Measurements from ENCODE around the gene RASGRP4. TPM values are rescaled to one million over a fixed set of nuclear protein-coding genes. Genes with fewer than 3 reads are reported as not detected.

Gene RASGRP4
- total RNA-seq, 1 donor = 19.3 TPM

DNA sequence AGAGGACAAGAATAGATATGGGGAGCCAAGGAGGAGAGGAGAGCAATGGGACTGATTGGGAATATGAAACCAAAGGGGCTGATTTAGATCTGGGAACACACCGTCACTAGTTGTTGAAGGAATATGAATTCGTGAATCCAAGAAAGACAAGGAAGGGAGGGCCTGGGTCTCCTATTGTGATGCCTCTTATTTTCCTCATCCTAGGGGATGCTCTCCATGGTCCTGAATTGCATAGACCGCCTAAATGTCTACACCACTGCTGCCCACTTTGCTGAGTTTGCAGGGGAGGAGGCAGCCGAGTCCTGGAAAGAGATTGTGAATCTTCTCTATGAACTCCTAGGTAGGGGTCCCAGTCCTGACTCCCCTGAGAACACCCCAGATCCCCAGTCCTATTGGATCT is 29.0 kb upstream of the RASGRP4 start:
- Histone ChIP-seq H3K4me3 (ENCODE audit: low read length) (no peak overlapping the region), H3K9me3 (ENCODE audit: low read depth, low read length) (no peaks in the 10 kb centered on the region), H3K27me3 (ENCODE audit: insufficient read depth, low read length) (no peaks in the 10 kb centered on the region)

DNA sequence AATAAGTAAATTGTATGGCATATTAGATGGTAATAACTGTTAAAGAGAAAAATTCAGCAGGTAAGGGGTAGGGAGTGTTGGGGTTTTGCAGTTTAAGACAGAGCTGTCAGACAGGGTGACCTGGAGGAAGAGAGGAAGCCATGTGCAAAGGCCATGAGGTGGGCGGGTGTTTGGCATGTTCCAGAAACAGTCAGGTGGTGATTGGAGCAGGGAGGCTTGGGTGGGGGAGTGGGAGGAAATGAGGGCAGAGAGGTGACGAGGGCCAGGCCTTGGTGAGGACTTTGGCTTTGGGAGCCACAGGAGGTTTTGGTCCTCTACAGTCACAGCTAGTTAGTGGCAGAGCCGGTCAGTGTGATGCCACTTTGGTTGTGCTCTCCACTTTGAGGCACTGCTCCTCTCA is 27.6 kb upstream of the RASGRP4 start:
- Histone ChIP-seq H3K27me3 (ENCODE audit: insufficient read depth, low read length) (no peaks in the 10 kb centered on the region), H3K9me3 (ENCODE audit: low read depth, low read length) (no peaks in the 10 kb centered on the region), H3K4me1 (ENCODE audit: insufficient read depth, low read length) (no peaks in the 10 kb centered on the region), H3K4me3 (ENCODE audit: low read length) (no peak overlapping the region)

More for the DNA sequence above, 29.0 kb upstream of the RASGRP4 start:
- no peaks in the 10 kb centered on the region for H3K4me1 ChIP-seq (ENCODE audit: insufficient read depth, low read length)

DNA sequence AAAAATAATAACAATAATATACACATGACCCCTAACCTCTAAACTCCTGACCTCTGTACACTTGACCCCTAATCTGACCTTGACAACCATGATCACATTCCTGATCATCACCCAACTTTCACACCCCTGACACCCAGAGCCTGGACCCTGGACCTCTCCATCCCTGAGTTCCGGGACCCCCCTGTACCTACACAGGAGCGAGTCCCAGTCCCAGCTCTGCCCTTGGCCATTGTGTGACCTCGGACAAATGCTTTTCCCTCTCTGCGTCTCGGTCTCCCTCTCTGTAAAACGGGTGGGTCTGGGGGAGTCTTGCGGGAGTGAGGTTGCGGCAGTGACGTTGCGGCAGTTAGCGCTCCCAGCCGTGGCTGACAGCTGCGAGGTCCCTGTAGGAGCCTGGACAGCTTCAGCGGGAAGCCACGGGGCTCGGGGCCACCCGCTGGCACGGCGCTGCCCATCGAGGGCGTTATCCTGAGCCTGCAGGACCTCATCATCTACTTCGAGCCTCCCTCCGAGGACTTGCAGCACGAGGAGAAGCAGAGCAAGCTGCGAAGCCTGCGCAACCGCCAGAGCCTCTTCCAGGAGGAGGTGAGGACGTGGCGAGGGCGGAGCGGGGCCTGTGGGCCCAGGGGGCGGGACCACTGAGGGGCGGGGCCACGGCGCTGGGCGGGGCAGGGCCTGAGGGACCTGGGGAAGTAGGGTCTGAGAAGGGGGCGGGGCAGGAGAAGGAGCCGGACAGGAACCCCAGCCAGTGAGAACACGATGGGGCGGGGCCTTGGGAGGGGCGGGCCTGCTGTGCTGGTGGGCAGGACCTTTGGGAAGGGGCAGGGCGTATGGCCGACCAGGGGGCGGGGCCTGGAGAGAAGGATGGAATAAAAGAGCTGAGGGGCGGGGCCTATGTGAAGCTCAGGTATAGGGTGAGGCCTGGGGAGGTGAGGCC is 26.7 kb upstream of the RASGRP4 start:
- no peaks in the 10 kb centered on the region for H3K9me3 ChIP-seq (ENCODE audit: low read depth, low read length)
- H3K4me3 ChIP-seq (ENCODE audit: low read length) = no peak overlapping the region
- no peaks in the 10 kb centered on the region for H3K27me3 ChIP-seq (ENCODE audit: insufficient read depth, low read length)
- no peaks in the 10 kb centered on the region for H3K4me1 ChIP-seq (ENCODE audit: insufficient read depth, low read length)

DNA sequence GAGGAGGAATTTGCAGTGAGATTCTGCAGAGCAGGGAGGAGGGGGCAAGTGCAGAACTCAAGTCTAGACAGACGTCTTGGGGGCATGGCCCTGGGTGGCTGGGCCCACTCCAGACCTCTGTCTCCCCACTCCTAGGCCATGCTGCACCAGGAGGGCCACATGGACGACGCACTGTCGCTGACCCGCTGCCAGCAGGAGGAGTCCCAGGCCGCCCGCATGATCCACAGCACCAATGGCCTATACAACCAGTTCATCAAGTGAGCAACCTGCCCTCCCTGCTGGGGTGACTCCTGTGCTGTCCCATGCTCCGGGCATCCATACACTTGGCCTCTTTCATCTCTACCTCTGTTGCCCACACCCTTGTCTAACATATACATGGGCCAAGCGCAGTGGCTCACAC is 25.6 kb upstream of the RASGRP4 start:
- Histone ChIP-seq H3K9me3 (ENCODE audit: low read depth, low read length) (no peaks in the 10 kb centered on the region), H3K27me3 (ENCODE audit: insufficient read depth, low read length) (no peaks in the 10 kb centered on the region), H3K4me1 (ENCODE audit: insufficient read depth, low read length) (no peaks in the 10 kb centered on the region), H3K4me3 (ENCODE audit: low read length) (no peak overlapping the region)

DNA sequence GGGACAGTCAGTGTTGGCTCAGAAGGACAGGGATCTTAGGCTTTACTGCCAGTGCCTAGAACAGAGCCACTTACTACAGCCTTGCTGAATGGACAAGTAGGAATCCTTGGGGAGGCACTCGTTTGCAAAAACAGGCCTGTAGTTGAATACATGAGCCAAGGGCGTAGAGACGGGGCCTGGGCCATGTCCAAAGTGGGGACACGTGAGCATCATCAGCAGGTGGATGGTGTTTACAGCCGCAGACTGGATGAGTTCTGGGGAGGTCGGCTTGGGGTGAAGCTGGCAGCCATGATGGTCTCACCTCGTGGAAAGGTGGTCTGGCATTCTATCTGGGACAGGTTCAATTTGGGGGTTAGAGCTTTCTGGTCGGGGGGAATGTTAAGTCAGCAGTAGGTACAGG is 25.0 kb upstream of the RASGRP4 start:
- H3K27me3 ChIP-seq (ENCODE audit: insufficient read depth, low read length) = no peaks in the 10 kb centered on the region

DNA sequence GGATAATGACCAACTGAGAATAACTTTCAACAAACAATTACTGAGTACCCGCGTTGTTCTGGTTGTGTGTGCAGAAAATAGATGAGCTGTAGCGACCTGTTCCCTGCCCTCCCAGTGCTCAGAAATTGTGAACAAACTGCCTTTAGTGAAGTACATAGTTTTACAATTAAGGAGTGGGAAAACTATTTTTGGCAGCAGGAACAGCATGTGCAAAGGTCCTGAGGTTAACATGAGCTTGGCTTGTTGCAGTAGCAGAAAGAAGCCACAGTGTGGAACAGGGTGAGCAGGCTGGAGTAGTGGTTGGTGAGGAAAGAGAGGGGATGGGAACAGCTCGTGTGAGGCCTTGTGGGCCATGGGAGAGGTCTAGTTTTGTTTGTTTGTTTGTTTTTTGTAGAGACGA is 23.5 kb upstream of the RASGRP4 start:
- no peaks in the 10 kb centered on the region for H3K9me3 ChIP-seq (ENCODE audit: low read depth, low read length)
- H3K4me3 ChIP-seq (ENCODE audit: low read length) = no peak overlapping the region
- H3K27me3 ChIP-seq (ENCODE audit: insufficient read depth, low read length) = no peaks in the 10 kb centered on the region
- no peaks in the 10 kb centered on the region for H3K4me1 ChIP-seq (ENCODE audit: insufficient read depth, low read length)

More for the DNA sequence above, 25.0 kb upstream of the RASGRP4 start:
- Histone ChIP-seq H3K4me1 (ENCODE audit: insufficient read depth, low read length) (no peaks in the 10 kb centered on the region), H3K9me3 (ENCODE audit: low read depth, low read length) (no peaks in the 10 kb centered on the region), H3K4me3 (ENCODE audit: low read length) (no peak overlapping the region)

DNA sequence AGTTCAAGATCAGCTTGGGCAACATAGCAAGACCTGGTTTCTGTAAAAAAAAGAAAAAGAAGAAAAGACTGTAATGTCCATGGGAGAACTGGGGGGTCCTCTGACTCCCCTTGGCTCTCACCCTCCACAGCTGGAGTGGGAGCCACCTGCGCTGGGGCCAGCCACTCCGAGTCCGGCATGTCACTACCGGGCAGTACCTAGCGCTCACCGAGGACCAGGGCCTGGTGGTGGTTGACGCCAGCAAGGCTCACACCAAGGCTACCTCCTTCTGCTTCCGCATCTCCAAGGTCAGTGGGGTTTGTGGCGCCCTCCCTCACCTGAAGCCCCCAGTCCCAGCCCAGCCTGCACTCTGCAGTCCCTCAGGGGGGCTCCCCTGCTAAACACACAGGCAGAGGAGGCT is 22.2 kb upstream of the RASGRP4 start:
- Histone ChIP-seq H3K4me1 (ENCODE audit: insufficient read depth, low read length) (no peaks in the 10 kb centered on the region), H3K4me3 (ENCODE audit: low read length) (no peak overlapping the region), H3K9me3 (ENCODE audit: low read depth, low read length) (no peaks in the 10 kb centered on the region), H3K27me3 (ENCODE audit: insufficient read depth, low read length) (no peaks in the 10 kb centered on the region)

DNA sequence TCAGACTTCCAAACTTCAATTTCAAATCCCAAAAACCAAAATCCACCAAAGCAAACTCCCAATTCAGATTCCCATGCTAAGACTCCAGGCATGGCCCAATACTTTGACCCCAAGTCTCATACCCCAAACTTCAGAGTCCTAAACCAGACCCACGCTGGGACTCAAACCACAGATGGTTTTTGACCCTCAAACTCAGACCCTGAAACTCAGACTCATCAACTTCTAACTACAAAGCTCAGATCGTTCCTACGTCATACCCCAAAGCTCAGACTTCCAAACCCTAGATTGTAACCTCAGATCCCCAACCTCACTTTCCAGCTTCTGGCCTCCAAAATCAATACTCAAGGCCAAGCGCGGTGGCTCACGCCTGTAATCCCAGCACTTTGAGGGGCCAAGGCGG is 19.3 kb upstream of the RASGRP4 start:
- no peaks in the 10 kb centered on the region for H3K9me3 ChIP-seq (ENCODE audit: low read depth, low read length)
- no peak overlapping the region for H3K4me3 ChIP-seq (ENCODE audit: low read length)
- no peaks in the 10 kb centered on the region for H3K4me1 ChIP-seq (ENCODE audit: insufficient read depth, low read length)
- no peaks in the 10 kb centered on the region for H3K27me3 ChIP-seq (ENCODE audit: insufficient read depth, low read length)

DNA sequence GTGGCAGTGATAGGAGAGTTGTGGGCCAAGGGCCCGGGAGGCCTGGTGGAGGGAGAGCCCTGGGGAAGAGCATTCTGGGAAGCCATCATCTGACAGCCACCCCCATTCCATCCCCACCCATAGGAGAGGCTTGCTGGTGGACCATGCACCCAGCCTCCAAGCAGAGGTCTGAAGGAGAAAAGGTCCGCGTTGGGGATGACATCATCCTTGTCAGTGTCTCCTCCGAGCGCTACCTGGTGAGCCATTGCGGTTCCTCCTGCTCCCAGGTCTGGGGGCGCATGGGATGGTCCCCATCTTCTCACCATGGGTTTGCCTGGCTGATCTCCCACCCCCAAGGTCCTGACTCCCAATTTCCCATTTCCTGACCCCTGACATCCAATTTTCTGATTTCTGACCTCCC is 18.0 kb upstream of the RASGRP4 start:
- Histone ChIP-seq H3K4me3 (ENCODE audit: low read length) (no peak overlapping the region), H3K27me3 (ENCODE audit: insufficient read depth, low read length) (no peaks in the 10 kb centered on the region), H3K9me3 (ENCODE audit: low read depth, low read length) (no peaks in the 10 kb centered on the region), H3K4me1 (ENCODE audit: insufficient read depth, low read length) (no peaks in the 10 kb centered on the region)

DNA sequence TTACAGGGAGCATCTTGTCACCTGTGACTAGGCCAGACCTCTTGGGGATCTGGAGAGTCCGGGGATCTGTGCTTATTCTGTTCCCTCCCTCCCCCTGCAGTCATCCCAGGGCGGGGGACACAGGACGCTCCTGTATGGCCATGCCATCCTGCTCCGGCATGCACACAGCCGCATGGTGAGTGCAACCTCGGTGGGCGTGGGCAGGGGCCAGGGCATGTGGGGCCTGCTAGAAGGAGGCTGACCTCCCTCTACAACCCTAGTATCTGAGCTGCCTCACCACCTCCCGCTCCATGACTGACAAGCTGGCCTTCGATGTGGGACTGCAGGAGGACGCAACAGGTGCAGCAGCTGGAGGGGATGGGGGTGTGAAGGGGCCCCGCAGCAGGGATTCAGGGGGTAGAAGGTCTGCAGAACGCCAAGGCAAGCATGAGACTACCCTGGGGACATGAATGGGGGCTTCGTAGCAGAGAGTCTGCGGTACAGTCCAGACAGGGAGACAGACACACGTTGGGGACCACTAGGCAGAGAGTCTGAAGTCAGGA is 17.5 kb upstream of the RASGRP4 start:
- Histone ChIP-seq H3K9me3 (ENCODE audit: low read depth, low read length) (no peaks in the 10 kb centered on the region), H3K27me3 (ENCODE audit: insufficient read depth, low read length) (no peaks in the 10 kb centered on the region), H3K4me3 (ENCODE audit: low read length) (no peak overlapping the region), H3K4me1 (ENCODE audit: insufficient read depth, low read length) (no peaks in the 10 kb centered on the region)

DNA sequence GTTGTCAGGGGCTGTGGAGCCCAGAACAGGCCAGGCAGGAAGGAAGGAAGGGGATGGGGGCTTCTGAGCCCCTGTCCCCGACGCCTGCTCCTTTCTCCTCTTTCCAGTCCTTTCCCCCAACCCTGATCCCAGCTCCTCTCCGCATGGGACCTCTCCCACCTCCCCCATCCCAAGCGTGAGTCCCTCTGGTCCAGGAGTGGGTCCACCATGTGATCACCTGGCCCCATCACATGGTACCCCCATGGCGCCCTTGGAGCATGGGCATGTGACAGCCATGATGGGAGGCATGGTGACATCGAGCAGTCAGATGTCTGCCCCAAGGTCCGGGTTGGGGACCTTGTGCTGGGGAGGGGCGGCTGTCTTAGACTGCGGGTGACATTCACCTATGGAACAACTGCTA is 16.7 kb upstream of the RASGRP4 start:
- Histone ChIP-seq H3K27me3 (ENCODE audit: insufficient read depth, low read length) (no peaks in the 10 kb centered on the region), H3K4me3 (ENCODE audit: low read length) (no peak overlapping the region), H3K9me3 (ENCODE audit: low read depth, low read length) (no peaks in the 10 kb centered on the region), H3K4me1 (ENCODE audit: insufficient read depth, low read length) (no peaks in the 10 kb centered on the region)

DNA sequence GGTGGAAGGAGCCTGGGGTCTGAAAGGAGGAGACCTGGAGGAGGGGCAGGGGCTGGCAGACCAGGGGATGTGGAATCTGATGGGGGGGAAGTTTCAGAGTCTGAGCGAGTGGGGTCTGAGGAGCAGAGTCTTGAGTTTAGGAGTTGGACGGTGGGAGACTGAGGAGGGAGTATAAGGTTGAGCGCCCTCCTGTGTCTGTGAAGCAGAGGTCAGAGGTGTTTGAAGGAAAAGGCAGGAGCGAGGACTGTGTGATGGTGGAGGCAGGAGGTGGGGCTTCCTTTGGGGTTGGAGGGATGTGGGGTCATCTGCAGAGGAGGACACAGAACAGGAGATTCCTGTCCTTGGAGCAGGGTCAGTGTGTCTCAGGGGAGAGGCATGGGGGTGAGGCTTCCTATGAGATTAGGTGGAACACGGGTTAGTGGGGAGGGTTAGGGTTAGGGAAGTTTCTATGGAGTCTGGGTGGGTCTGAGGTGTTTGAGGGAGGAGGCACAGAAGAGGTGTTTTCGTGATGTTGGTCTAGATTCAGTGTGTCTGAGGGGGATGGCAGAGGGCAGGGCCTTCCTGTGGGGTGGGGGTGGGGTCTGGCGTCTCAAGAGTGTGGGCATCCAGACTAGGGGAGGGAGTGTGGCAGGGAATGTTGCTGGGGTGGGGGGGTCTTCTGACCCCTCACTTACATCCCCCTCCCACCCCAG is 15.8 kb upstream of the RASGRP4 start:
- no peaks in the 10 kb centered on the region for H3K4me1 ChIP-seq (ENCODE audit: insufficient read depth, low read length)
- no peaks in the 10 kb centered on the region for H3K9me3 ChIP-seq (ENCODE audit: low read depth, low read length)
- H3K4me3 ChIP-seq (ENCODE audit: low read length) = no peak overlapping the region
- H3K27me3 ChIP-seq (ENCODE audit: insufficient read depth, low read length) = no peaks in the 10 kb centered on the region

DNA sequence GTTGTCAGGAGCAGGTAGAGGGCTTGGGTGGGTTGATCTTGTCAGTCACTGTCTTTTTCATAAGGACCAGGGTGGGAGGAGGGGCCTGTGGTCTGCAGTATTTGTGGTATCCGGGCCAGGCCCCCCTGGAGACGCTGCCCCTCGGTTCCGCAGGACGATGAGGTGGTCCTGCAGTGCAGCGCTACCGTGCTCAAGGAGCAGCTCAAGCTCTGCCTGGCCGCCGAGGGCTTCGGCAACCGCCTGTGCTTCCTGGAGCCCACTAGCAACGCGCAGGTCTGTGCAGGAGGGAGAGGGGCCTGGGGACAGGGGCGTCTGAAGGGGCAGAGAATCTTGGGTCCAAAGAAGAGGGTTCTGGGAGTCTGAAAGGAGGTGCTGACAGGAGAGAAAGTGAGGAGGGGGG is 14.6 kb upstream of the RASGRP4 start:
- H3K4me3 ChIP-seq (ENCODE audit: low read length) = no peak overlapping the region
- H3K9me3 ChIP-seq (ENCODE audit: low read depth, low read length) = no peaks in the 10 kb centered on the region
- no peaks in the 10 kb centered on the region for H3K4me1 ChIP-seq (ENCODE audit: insufficient read depth, low read length)
- H3K27me3 ChIP-seq (ENCODE audit: insufficient read depth, low read length) = no peaks in the 10 kb centered on the region

DNA sequence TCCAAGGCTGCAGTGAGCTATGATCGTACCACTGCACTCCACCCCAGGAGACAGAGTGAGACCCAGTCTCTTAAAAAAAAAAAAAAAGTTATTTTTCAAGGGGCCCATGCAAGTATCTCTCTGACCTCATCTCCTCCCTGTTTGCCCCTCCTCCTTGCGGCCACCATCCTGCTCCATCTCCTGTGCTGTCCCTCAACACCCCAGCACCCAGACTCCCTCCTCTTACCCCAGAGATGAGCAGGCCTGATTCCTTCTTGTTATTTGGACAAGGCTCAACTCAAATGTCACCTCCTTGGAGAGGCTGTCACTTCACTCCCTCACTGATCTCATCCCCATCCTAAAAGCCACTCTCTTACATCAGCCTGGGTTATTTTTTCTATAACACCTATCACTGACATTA is 11.9 kb upstream of the RASGRP4 start:
- Histone ChIP-seq H3K27me3 (ENCODE audit: insufficient read depth, low read length) (peaks cover 10% of the 10 kb centered on the region), H3K4me1 (ENCODE audit: insufficient read depth, low read length) (peaks cover 14% of the 10 kb centered on the region), H3K9me3 (ENCODE audit: low read depth, low read length) (no peaks in the 10 kb centered on the region), H3K4me3 (ENCODE audit: low read length) (no peak overlapping the region)

DNA sequence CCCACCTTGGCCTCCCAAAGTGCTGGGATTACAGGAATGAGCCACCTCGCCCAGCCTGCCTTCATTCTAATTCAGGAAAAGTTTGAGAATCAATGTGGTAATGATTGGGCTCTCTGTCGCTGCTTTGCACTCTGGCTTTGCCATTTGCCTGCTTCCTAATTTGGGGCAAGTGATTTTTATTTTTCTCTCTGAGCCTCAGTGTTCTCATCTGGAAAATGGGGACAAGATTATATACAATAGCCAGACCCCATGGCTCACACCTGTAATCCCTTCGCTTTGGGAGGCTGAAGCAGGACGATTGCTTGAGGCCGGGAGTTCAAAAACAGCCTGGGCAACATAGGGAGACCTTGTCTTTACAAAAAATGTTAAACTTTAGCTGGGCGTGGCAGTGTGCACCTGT is 11.3 kb upstream of the RASGRP4 start:
- H3K27me3 ChIP-seq (ENCODE audit: insufficient read depth, low read length) = peaks cover 10% of the 10 kb centered on the region
- no peak overlapping the region for H3K4me3 ChIP-seq (ENCODE audit: low read length)
- H3K9me3 ChIP-seq (ENCODE audit: low read depth, low read length) = no peaks in the 10 kb centered on the region
- peaks cover 14% of the 10 kb centered on the region for H3K4me1 ChIP-seq (ENCODE audit: insufficient read depth, low read length)
